Epithelial cell of umbilical artery (primary cell): ENCODE measurements around the gene TP53I3. TPM values are rescaled to one million over a fixed set of nuclear protein-coding genes. Genes with fewer than 3 reads are reported as not detected.

Experiments
- total RNA-seq: library from RNA; depleted of rRNA; stranded (reverse); fragments of >200 nt; gene quantifications from 2 replicates; pipeline ENCODE4 v1.2.3, GENCODE V29; 2014

Gene TP53I3
- 83.1 and 94.5 TPM in 2 replicates for total RNA-seq

GRCh38 chr2:24084386-24085199 is at the start of gene TP53I3:
Gene TP53I3 (minus strand): TSS chr2:24084834. CDS start chr2:24084326, 508 bp downstream.

GRCh38 chr2:24123195-24123921 is 38.7 kb upstream of the TP53I3 start, which contains the start of the genes FAM228B and PFN4:
Gene FAM228B (plus strand): TSS chr2:24123469. CDS start chr2:24124362, 893 bp downstream.
Gene PFN4 (minus strand): TSS chr2:24123334. CDS start chr2:24122535, 799 bp downstream.

GRCh38 chr2:24075915-24076848 is 8.5 kb downstream of the TP53I3 start, which contains the start of gene SF3B6:
Gene SF3B6 (minus strand): TSS chr2:24076326. CDS start chr2:24076229, 97 bp downstream.

GRCh38 chr2:24049485-24050021 is 35.1 kb downstream of the TP53I3 start, which contains the start of gene FKBP1B:
Gene FKBP1B (plus strand): TSS chr2:24049741. CDS start chr2:24049850, 109 bp downstream.

GRCh38 chr2:24046930-24047702 is 37.5 kb downstream of the TP53I3 start, which contains the start of gene WDCP:
Gene WDCP (minus strand): TSS chr2:24047391. CDS start chr2:24039494, 7,897 bp downstream.

Other genes starting within 250 kb of the TP53I3 start
- 10.1 and 13.7 TPM in 2 replicates for gene ATAD2B, start 157.7 kb downstream of the TP53I3 start, total RNA-seq
- 9.4 and 9.9 TPM in 2 replicates for gene UBXN2A, start 144.4 kb downstream of the TP53I3 start, total RNA-seq
- under 0.01 and 0.61 TPM in 2 replicates for gene MFSD2B, start 74.7 kb downstream of the TP53I3 start, total RNA-seq
- gene WDCP, start 37.4 kb downstream of the TP53I3 start, total RNA-seq: 12.0 and 19.0 TPM in 2 replicates
- 22.0 and 23.1 TPM in 2 replicates for gene FKBP1B, start 35.1 kb downstream of the TP53I3 start, total RNA-seq
- 226 and 244 TPM in 2 replicates for gene SF3B6, start 8.5 kb downstream of the TP53I3 start, total RNA-seq
- 0.30 TPM in 1 of 2 replicates, not detected in the other for gene PFN4, start 38.5 kb upstream of the TP53I3 start, total RNA-seq
- gene FAM228B, start 38.6 kb upstream of the TP53I3 start, total RNA-seq: 3.6 and 5.2 TPM in 2 replicates
- gene FAM228A, start 90.2 kb upstream of the TP53I3 start, total RNA-seq: not detected in 2 replicates